K562 (cell line): Measurements from ENCODE around the gene CECR2. TPM values are rescaled to one million over a fixed set of nuclear protein-coding genes. Genes with fewer than 3 reads are reported as not detected.

ENCODE experiments used
- ATAC-seq: fragments of 200-7000 bp; cut with Tn5 transposase; 3 replicates; pipeline ENCODE4 v1.9.1; 2020; ENCODE audit warnings: moderate library complexity
- BruUV-seq: library from RNA; stranded (reverse); fragments of 400-500 nt; replicated peaks from 2 replicates; lab custom pipeline; 2021; lab: Mats Ljungman, UMichigan
- CTCF ChIA-PET: fragments of 300-600 bp; formaldehyde crosslinking; extraction: SDS; loops from one replicate; lab custom pipeline; 2021; ENCODE audit warnings: low intra/inter-chr PET ratio; lab: Yijun Ruan, JAX
- POLR2A ChIA-PET: fragments of 300-600, 350-650 bp; sonication (Branson Sonifier 250); formaldehyde crosslinking; extraction: SDS; loops from one replicate; lab custom pipeline; 2021; ENCODE audit warnings: antibody characterized with exemption, inconsistent platforms; lab: Yijun Ruan, JAX
- DNase-seq, 4 experiments: peaks; one replicate each; pipeline versions ENCODE4 v3.0.0 to v3.0.0-alpha.2; 2011 to 2018; ENCODE audit warnings: low spot score in 3 of 4, mixed read lengths in 3 of 4; ENCODE audit errors: extremely low read depth in 1 of 4
- FAIRE-seq: peaks from 2 replicates; lab custom pipeline; 2011; peaks lifted over from hg19 to GRCh38; lab: Jason Lieb, UNC
- H2AFZ ChIP-seq: 2 replicates; pipeline ENCODE4 v1.6.0; 2011; ENCODE audit warnings: low read depth, low read length, control low read depth, inconsistent platforms
- H3K27ac ChIP-seq: fragments of 200-600 bp; 3 replicates; pipeline ENCODE4 v1.8.0; 2011; ENCODE audit warnings: low read depth, mild to moderate bottlenecking, control low read depth, inconsistent platforms, low read length, moderate library complexity, mixed read lengths; ENCODE audit errors: extremely low read depth
- H3K27me3 ChIP-seq, 2 experiments: fragments of 300-600 bp in 1 of 2; 2 replicates in 1 of 2; 3 replicates in 1 of 2; pipeline versions ENCODE4 v1.6.0 to v1.8.0; 2011; ENCODE audit warnings: inconsistent platforms in 2 of 2, low read length in 2 of 2, mild to moderate bottlenecking in 1 of 2, mixed read lengths in 1 of 2, moderate library complexity in 1 of 2; ENCODE audit not compliant: control insufficient read depth in 2 of 2, insufficient read depth in 2 of 2
- H3K36me3 ChIP-seq: fragments of 300-600 bp; 3 replicates; pipeline ENCODE4 v1.8.0; 2011; ENCODE audit warnings: mild to moderate bottlenecking, low read length, inconsistent platforms; ENCODE audit not compliant: control insufficient read depth, insufficient read depth
- H3K4me1 ChIP-seq, 2 experiments: fragments of 200-600 bp in 1 of 2; replicated peaks in 1 of 2; 2 replicates in 1 of 2; 3 replicates in 1 of 2; pipeline versions ENCODE4 v1.5.1 to v1.8.0; 2011; ENCODE audit warnings: inconsistent platforms in 2 of 2, low read length in 2 of 2, mild to moderate bottlenecking in 1 of 2, mixed read lengths in 1 of 2, moderate library complexity in 1 of 2; ENCODE audit not compliant: control insufficient read depth in 2 of 2, insufficient read depth in 2 of 2
- H3K4me2 ChIP-seq: 2 replicates; pipeline ENCODE4 v1.6.1; 2011; ENCODE audit warnings: low read length, control low read depth, inconsistent platforms, mixed read lengths; ENCODE audit not compliant: insufficient read depth
- H3K4me3 ChIP-seq: fragments of 200-600 bp; sonication (generic), shearing (Covaris generic); 2 replicates; pipeline ENCODE4 v1.5.1; 2016; ENCODE audit warnings: control low read depth, inconsistent platforms
- H3K79me2 ChIP-seq: fragments of 200-600 bp; 3 replicates; pipeline ENCODE4 v1.8.0; 2011; ENCODE audit warnings: low read length, inconsistent platforms; ENCODE audit not compliant: control insufficient read depth, insufficient read depth
- H3K9ac ChIP-seq, 2 experiments: 2 replicates each; pipeline versions ENCODE4 v1.6.0 to v1.6.1; 2011; ENCODE audit warnings: low read depth in 2 of 2, low read length in 2 of 2, control low read depth in 1 of 2, inconsistent platforms in 1 of 2, mild to moderate bottlenecking in 1 of 2, mixed read lengths in 1 of 2; ENCODE audit not compliant: insufficient read depth in 1 of 2
- H3K9me1 ChIP-seq: one replicate; pipeline ENCODE4 v1.6.0; 2011; ENCODE audit warnings: inconsistent platforms, mild to moderate bottlenecking, low read length, moderate library complexity; ENCODE audit not compliant: control insufficient read depth, insufficient read depth
- H3K9me3 ChIP-seq: replicated peaks from 2 replicates; pipeline ENCODE4 v1.5.1; 2011; ENCODE audit warnings: low read depth, low read length, inconsistent platforms; ENCODE audit not compliant: control insufficient read depth, insufficient read depth
- H4K20me1 ChIP-seq: replicated peaks from 2 replicates; pipeline ENCODE4 v1.6.1; 2011; ENCODE audit warnings: low read length, inconsistent platforms, mixed read lengths; ENCODE audit not compliant: control insufficient read depth, insufficient read depth
- FOXA1 ChIP-seq: fragments of 450-650 bp; IDR thresholded peaks from 2 replicates; pipeline ENCODE4 v1.6.1; 2016; ENCODE audit warnings: mild to moderate bottlenecking, borderline replicate concordance
- SNIP1 ChIP-seq: fragments of 450-650 bp; IDR thresholded peaks from 2 replicates; pipeline ENCODE4 v1.7.1; 2017; ENCODE audit warnings: low read depth, mild to moderate bottlenecking
- SRSF7 ChIP-seq: fragments of 200-400 bp; formaldehyde crosslinking; optimal IDR thresholded peaks from 2 replicates; pipeline ENCODE3; 2017; ENCODE audit warnings: mild to moderate bottlenecking, low read depth, low read length
- TCF3 ChIP-seq: sonication (generic); formaldehyde crosslinking; IDR thresholded peaks from 2 replicates; pipeline ENCODE4 v1.4.0; 2020; ENCODE audit warnings: mild to moderate bottlenecking, missing genetic modification reagents
- XRCC3 ChIP-seq: fragments of 450-650 bp; IDR thresholded peaks from 2 replicates; pipeline ENCODE4 v1.6.1; 2017; ENCODE audit warnings: mild to moderate bottlenecking, moderate library complexity
- ZNF146 ChIP-seq: IDR thresholded peaks from one replicate; pipeline ENCODE4 v1.6.1; 2018; ENCODE audit warnings: missing compliant biosample characterization; ENCODE audit not compliant: unreplicated experiment
- WGBS: fragments of 100-300 bp; shearing (Covaris generic); methylation state at CpG from one replicate; pipeline ENCODE4 v1.1.6; 2016; ENCODE audit warnings: low coverage, mixed read lengths; ENCODE audit not compliant: insufficient coverage; ENCODE audit errors: missing lambda C conversion rate; 5-methylcytosine and 5-hydroxymethylcytosine counted together
- in situ Hi-C: fragments of 300-500 bp; cut with MboI; formaldehyde crosslinking; loops from 4 replicates; pipeline ENCODE4 v1.15.0; 2018; ENCODE audit warnings: inconsistent platforms, mixed read lengths
- intact Hi-C: fragments of 100-400 bp; cut with micrococcal nuclease; formaldehyde crosslinking; loops from 2 replicates; pipeline ENCODE4 v1.14.2; 2022
- polyA plus RNA-seq, 8 experiments: library from polyadenylated mRNA; depleted of rRNA in 4 of 8; stranded (reverse) in 5 of 8; unstranded in 3 of 8; fragments of >200 nt; fragmentation: Nextera tagmentation in 2 of 8; fragmentation: Illumina TruSeq in 1 of 8; extraction: Ambion mirVana in 2 of 8; extraction: Trizol in 1 of 8; gene quantifications; 2 replicates each; pipeline versions ENCODE4 v1.2.1 to v1.2.3, GENCODE V29; 2011 to 2014; ENCODE audit warnings: inconsistent platforms in 1 of 8, missing spikeins in 1 of 8
- total RNA-seq, 7 experiments: library from RNA; depleted of rRNA in 6 of 7; stranded (reverse); fragments of >200 nt in 6 of 7; fragmentation: Illumina TruSeq in 2 of 7; extraction: Trizol in 2 of 7; gene quantifications; 2 replicates each; pipeline versions ENCODE4 v1.2.1 to v1.2.3, GENCODE V29; 2011 to 2021; ENCODE audit warnings: low replicate concordance in 1 of 7
- TF ChIP-seq, protein P1 (sequence below): IDR thresholded peaks from 2 replicates; pipeline ENCODE4 v1.6.1; 2011; ENCODE audit warnings: borderline replicate concordance, low read depth, mild to moderate bottlenecking, moderate library complexity, low read length; ENCODE audit not compliant: insufficient read depth, poor library complexity, severe bottlenecking
- TF ChIP-seq, protein P2 (sequence below): fragments of 450-650 bp; IDR thresholded peaks from 2 replicates; pipeline ENCODE4 v1.6.1; 2017; ENCODE audit warnings: antibody characterized with exemption
- TF ChIP-seq, protein P3 (sequence below): sonication (generic); formaldehyde crosslinking; IDR thresholded peaks from 2 replicates; pipeline ENCODE4 v1.8.0; 2023; ENCODE audit warnings: missing genetic modification reagents, mild to moderate bottlenecking, borderline replicate concordance

Gene CECR2
- total and polyA plus RNA-seq, 9 of the 15 experiments (the other 6 are each of a cell fraction or from before 2014, with no cell fraction given): 0.01 to 1.00 (median 0.27) TPM

DNA sequence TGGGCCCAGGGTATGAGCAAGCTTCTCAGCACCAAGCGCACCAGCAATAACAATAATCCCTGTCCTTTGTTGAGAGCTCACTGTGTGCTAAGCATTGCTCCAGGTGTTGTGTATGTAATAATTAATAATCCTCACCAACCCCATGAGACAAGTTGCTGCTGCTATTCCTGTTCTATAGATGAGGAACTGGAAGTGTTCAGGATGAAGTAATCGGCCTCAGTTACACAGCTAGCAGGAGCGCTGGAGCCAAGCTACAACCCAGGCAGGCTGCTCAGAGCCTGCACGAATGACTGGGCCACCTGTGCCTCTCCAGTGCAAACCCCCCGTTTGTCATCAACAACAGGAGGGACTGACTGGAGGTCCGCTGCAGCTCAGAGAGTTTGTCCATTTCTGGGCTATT is 35.2 kb upstream of the CECR2 start (continued):
- TF ChIP-seq, protein P1, sequence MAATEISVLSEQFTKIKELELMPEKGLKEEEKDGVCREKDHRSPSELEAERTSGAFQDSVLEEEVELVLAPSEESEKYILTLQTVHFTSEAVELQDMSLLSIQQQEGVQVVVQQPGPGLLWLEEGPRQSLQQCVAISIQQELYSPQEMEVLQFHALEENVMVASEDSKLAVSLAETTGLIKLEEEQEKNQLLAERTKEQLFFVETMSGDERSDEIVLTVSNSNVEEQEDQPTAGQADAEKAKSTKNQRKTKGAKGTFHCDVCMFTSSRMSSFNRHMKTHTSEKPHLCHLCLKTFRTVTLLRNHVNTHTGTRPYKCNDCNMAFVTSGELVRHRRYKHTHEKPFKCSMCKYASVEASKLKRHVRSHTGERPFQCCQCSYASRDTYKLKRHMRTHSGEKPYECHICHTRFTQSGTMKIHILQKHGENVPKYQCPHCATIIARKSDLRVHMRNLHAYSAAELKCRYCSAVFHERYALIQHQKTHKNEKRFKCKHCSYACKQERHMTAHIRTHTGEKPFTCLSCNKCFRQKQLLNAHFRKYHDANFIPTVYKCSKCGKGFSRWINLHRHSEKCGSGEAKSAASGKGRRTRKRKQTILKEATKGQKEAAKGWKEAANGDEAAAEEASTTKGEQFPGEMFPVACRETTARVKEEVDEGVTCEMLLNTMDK: no peak

DNA sequence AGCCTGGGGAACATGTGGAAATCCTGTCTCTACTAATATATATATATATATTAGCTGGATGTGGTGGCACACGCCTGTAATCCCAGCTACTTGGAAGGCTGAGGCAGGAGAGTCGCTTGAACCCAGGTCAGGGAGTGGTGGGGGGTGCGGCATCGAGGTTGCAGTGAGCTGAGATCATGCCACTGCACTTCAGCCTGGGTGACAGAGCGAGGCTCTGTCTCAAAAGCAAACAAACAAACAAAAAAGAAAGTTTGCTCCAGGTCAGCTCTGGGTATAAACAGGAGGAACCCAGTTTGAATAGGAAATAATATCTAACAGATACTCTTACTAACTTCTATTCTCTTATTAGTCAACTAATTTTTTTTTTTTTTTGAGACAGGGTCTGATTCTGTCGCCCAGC is 34.3 kb upstream of the CECR2 start:
- H3K27ac ChIP-seq: no peak overlapping the region
- H4K20me1 ChIP-seq: no peaks in the 10 kb centered on the region; the same call in 1 of the 2 replicates
- H3K9me1 ChIP-seq: peaks cover 4% of the 10 kb centered on the region
- no peak overlapping the region for H3K4me3 ChIP-seq
- BruUV-seq: no TSS peak
- H3K79me2 ChIP-seq: no peaks in the 10 kb centered on the region
- intact Hi-C loops (no loop called here), in situ Hi-C loops (no loop called here)
- no peaks in the 10 kb centered on the region for H3K9me3 ChIP-seq
- WGBS: 0% methylated on average over 6 of the region's 6 CpGs
- no peak overlapping the region for H2AFZ ChIP-seq
- DNase-seq (no peak), ATAC-seq (no peak), FAIRE-seq (no peak)
- POLR2A ChIA-PET: interaction anchor here (0.6 to 1.5 kb wide), 2 partner anchors 9 to 45 kb away, joined by 3 read pairs; no protein-coding TSS in a partner anchor
- peaks cover 14 to 37% of the 10 kb centered on the region in 2 experiments for H3K27me3 ChIP-seq
- H3K36me3 ChIP-seq: no peaks in the 10 kb centered on the region
- no peak overlapping the region for H3K4me2 ChIP-seq
- CTCF ChIA-PET: no interaction called here
- no peaks in the 10 kb centered on the region for H3K4me1 ChIP-seq
- H3K9ac ChIP-seq: no peak overlapping the region
- TF ChIP-seq, protein P2, sequence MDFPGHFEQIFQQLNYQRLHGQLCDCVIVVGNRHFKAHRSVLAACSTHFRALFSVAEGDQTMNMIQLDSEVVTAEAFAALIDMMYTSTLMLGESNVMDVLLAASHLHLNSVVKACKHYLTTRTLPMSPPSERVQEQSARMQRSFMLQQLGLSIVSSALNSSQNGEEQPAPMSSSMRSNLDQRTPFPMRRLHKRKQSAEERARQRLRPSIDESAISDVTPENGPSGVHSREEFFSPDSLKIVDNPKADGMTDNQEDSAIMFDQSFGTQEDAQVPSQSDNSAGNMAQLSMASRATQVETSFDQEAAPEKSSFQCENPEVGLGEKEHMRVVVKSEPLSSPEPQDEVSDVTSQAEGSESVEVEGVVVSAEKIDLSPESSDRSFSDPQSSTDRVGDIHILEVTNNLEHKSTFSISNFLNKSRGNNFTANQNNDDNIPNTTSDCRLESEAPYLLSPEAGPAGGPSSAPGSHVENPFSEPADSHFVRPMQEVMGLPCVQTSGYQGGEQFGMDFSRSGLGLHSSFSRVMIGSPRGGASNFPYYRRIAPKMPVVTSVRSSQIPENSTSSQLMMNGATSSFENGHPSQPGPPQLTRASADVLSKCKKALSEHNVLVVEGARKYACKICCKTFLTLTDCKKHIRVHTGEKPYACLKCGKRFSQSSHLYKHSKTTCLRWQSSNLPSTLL: no peak
- TF ChIP-seq XRCC3: no peak
- no peak for TF ChIP-seq ZNF146
- TF ChIP-seq FOXA1: no peak
- TF ChIP-seq, protein P3, sequence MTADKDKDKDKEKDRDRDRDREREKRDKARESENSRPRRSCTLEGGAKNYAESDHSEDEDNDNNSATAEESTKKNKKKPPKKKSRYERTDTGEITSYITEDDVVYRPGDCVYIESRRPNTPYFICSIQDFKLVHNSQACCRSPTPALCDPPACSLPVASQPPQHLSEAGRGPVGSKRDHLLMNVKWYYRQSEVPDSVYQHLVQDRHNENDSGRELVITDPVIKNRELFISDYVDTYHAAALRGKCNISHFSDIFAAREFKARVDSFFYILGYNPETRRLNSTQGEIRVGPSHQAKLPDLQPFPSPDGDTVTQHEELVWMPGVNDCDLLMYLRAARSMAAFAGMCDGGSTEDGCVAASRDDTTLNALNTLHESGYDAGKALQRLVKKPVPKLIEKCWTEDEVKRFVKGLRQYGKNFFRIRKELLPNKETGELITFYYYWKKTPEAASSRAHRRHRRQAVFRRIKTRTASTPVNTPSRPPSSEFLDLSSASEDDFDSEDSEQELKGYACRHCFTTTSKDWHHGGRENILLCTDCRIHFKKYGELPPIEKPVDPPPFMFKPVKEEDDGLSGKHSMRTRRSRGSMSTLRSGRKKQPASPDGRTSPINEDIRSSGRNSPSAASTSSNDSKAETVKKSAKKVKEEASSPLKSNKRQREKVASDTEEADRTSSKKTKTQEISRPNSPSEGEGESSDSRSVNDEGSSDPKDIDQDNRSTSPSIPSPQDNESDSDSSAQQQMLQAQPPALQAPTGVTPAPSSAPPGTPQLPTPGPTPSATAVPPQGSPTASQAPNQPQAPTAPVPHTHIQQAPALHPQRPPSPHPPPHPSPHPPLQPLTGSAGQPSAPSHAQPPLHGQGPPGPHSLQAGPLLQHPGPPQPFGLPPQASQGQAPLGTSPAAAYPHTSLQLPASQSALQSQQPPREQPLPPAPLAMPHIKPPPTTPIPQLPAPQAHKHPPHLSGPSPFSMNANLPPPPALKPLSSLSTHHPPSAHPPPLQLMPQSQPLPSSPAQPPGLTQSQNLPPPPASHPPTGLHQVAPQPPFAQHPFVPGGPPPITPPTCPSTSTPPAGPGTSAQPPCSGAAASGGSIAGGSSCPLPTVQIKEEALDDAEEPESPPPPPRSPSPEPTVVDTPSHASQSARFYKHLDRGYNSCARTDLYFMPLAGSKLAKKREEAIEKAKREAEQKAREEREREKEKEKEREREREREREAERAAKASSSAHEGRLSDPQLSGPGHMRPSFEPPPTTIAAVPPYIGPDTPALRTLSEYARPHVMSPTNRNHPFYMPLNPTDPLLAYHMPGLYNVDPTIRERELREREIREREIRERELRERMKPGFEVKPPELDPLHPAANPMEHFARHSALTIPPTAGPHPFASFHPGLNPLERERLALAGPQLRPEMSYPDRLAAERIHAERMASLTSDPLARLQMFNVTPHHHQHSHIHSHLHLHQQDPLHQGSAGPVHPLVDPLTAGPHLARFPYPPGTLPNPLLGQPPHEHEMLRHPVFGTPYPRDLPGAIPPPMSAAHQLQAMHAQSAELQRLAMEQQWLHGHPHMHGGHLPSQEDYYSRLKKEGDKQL (CRISPR knock-in tag): no peak
- no peak for TF ChIP-seq SRSF7
- no peak for TF ChIP-seq TCF3 (CRISPR knock-in tag)
- TF ChIP-seq SNIP1: no peak
